Measurements from ENCODE around the gene CDC123.

Gene CDC123

GRCh38 chr10:12200850-12201249, 4.9 kb downstream of the CDC123 start:
- no peak for TF ChIP-seq CTCF (IDR thresholded peaks at IDR 0.05; ENCODE audit: low read depth, low read length, missing control alignments)
- DNase-seq (ENCODE audit: low read depth): no peak
- no peak overlapping the region for H3K4me3 ChIP-seq (ENCODE audit: low read depth, low read length)

GRCh38 chr10:12201543-12201942, 5.6 kb downstream of the CDC123 start:
- TF ChIP-seq CTCF (IDR thresholded peaks at IDR 0.05; ENCODE audit: low read depth, low read length, missing control alignments): no peak

GRCh38 chr10:12202226-12202625, 6.2 kb downstream of the CDC123 start:
- no peak for TF ChIP-seq CTCF (IDR thresholded peaks at IDR 0.05; ENCODE audit: low read depth, low read length, missing control alignments)
- DNase-seq (ENCODE audit: low read depth): no peak
- no peak overlapping the region for H3K4me3 ChIP-seq (ENCODE audit: low read depth, low read length)

More at GRCh38 chr10:12201543-12201942, 5.6 kb downstream of the CDC123 start:
- H3K4me3 ChIP-seq (ENCODE audit: low read depth, low read length): no peak overlapping the region
- DNase-seq (ENCODE audit: low read depth): no peak

- H3K4me3 ChIP-seq (ENCODE audit: low read depth, low read length): no peak overlapping the region
- DNase-seq (ENCODE audit: low read depth): no peak
- no peak for TF ChIP-seq CTCF (IDR thresholded peaks at IDR 0.05; ENCODE audit: low read depth, low read length, missing control alignments)
These were observed 9.1 kb downstream of the CDC123 start for GRCh38 chr10:12205082-12205481.

- H3K4me3 ChIP-seq (ENCODE audit: low read depth, low read length): no peak overlapping the region
- TF ChIP-seq CTCF (IDR thresholded peaks at IDR 0.05; ENCODE audit: low read depth, low read length, missing control alignments): no peak
- DNase-seq (ENCODE audit: low read depth): no peak
These were observed 11.1 kb downstream of the CDC123 start for GRCh38 chr10:12207114-12207513.

- TF ChIP-seq CTCF (IDR thresholded peaks at IDR 0.05; ENCODE audit: low read depth, low read length, missing control alignments): no peak
- no peak overlapping the region for H3K4me3 ChIP-seq (ENCODE audit: low read depth, low read length)
- no peak for DNase-seq (ENCODE audit: low read depth)
These were observed 12.5 kb downstream of the CDC123 start for GRCh38 chr10:12208460-12208859.

GRCh38 chr10:12212454-12212853, 16.5 kb downstream of the CDC123 start:
- H3K4me3 ChIP-seq (ENCODE audit: low read depth, low read length): no peak overlapping the region
- no peak for DNase-seq (ENCODE audit: low read depth)
- TF ChIP-seq CTCF (IDR thresholded peaks at IDR 0.05; ENCODE audit: low read depth, low read length, missing control alignments): no peak

Data from GM12864 (cell line).